IMR-90 (cell line): ENCODE measurements around the gene SOX8. TPM values are rescaled to one million over a fixed set of nuclear protein-coding genes. Genes with fewer than 3 reads are reported as not detected.

Experiments used
- ATAC-seq: fragments of 200-7000 bp; cut with Tn5 transposase; 2 replicates; pipeline ENCODE4 v1.9.1; 2020; ENCODE audit warnings: low read depth, mild to moderate bottlenecking, moderate library complexity
- BruUV-seq: library from RNA; stranded (reverse); fragments of 400-500 nt; replicated peaks from 2 replicates; lab custom pipeline; 2021; lab: Mats Ljungman, UMichigan
- CTCF ChIA-PET: fragments of 300-600 bp; formaldehyde crosslinking; extraction: SDS; loops from one replicate; lab custom pipeline; 2021; ENCODE audit warnings: antibody characterized with exemption; lab: Yijun Ruan, JAX
- POLR2A ChIA-PET: fragments of 300-600 bp; sonication (Branson Sonifier 250); formaldehyde crosslinking; loops from one replicate; lab custom pipeline; 2022; ENCODE audit warnings: antibody characterized with exemption; ENCODE audit not compliant: unreplicated experiment; lab: Charles Lee
- DNase-seq: peaks from one replicate; pipeline ENCODE4 v3.0.0; 2013
- H2AFZ ChIP-seq: replicated peaks from 2 replicates; pipeline ENCODE3; 2013; ENCODE audit warnings: low read length, mild to moderate bottlenecking; ENCODE audit not compliant: poor library complexity
- H2AK5ac ChIP-seq: 2 replicates; pipeline ENCODE4 v1.6.1; 2013; ENCODE audit warnings: low read depth, low read length, inconsistent platforms
- H2AK9ac ChIP-seq: replicated peaks from 2 replicates; pipeline ENCODE3; 2013; ENCODE audit warnings: mild to moderate bottlenecking, low read depth, low read length, moderate library complexity; ENCODE audit not compliant: poor library complexity
- H2BK120ac ChIP-seq: 2 replicates; pipeline ENCODE4 v1.6.1; 2013; ENCODE audit warnings: low read depth, low read length, inconsistent platforms
- H2BK15ac ChIP-seq: 3 replicates; pipeline ENCODE4 v1.6.1; 2013; ENCODE audit warnings: low read depth, low read length, inconsistent platforms
- H2BK20ac ChIP-seq: 2 replicates; pipeline ENCODE4 v1.6.1; 2013; ENCODE audit warnings: low read depth, mild to moderate bottlenecking, inconsistent platforms, low read length, moderate library complexity
- H2BK5ac ChIP-seq: 2 replicates; pipeline ENCODE4 v1.6.1; 2013; ENCODE audit warnings: mild to moderate bottlenecking, low read depth, low read length, inconsistent platforms; ENCODE audit not compliant: poor library complexity, severe bottlenecking
- H3K14ac ChIP-seq: replicated peaks from 2 replicates; pipeline ENCODE4 v1.6.1; 2013; ENCODE audit warnings: low read depth, low read length, inconsistent platforms
- H3K18ac ChIP-seq: 2 replicates; pipeline ENCODE4 v1.6.1; 2013; ENCODE audit warnings: low read depth, low read length, control low read depth
- H3K23ac ChIP-seq: 2 replicates; pipeline ENCODE4 v1.6.1; 2013; ENCODE audit warnings: low read depth, low read length, inconsistent platforms
- H3K27ac ChIP-seq: 2 replicates; pipeline ENCODE4 v1.5.1; 2013; ENCODE audit warnings: mild to moderate bottlenecking, control low read depth, low read length; ENCODE audit not compliant: insufficient read depth
- H3K27me3 ChIP-seq: 2 replicates; pipeline ENCODE4 v1.6.1; 2013; ENCODE audit warnings: low read length; ENCODE audit not compliant: control insufficient read depth, insufficient read depth
- H3K36me3 ChIP-seq: 2 replicates; pipeline ENCODE4 v1.6.1; 2013; ENCODE audit warnings: low read length, mixed read lengths; ENCODE audit not compliant: control insufficient read depth, insufficient read depth
- H3K4ac ChIP-seq: 2 replicates; pipeline ENCODE4 v1.6.1; 2013; ENCODE audit warnings: low read depth, low read length, inconsistent platforms
- H3K4me1 ChIP-seq: 2 replicates; pipeline ENCODE4 v1.6.1; 2013; ENCODE audit warnings: low read length, mixed read lengths; ENCODE audit not compliant: control insufficient read depth, insufficient read depth
- H3K4me2 ChIP-seq: 2 replicates; pipeline ENCODE4 v1.6.1; 2013; ENCODE audit warnings: low read depth, mild to moderate bottlenecking, control low read depth, low read length, moderate library complexity
- H3K4me3 ChIP-seq: 2 replicates; pipeline ENCODE4 v1.5.1; 2013; ENCODE audit warnings: low read depth, mild to moderate bottlenecking, control low read depth, low read length, moderate library complexity; ENCODE audit not compliant: insufficient read depth
- H3K56ac ChIP-seq: 2 replicates; pipeline ENCODE4 v1.6.1; 2013; ENCODE audit warnings: low read length, inconsistent platforms; ENCODE audit not compliant: insufficient read depth; ENCODE audit errors: extremely low read depth
- H3K79me1 ChIP-seq, 2 experiments: 2 replicates each; pipeline ENCODE4 v1.6.1; 2013; ENCODE audit warnings: low read length in 2 of 2, inconsistent platforms in 1 of 2, low read depth in 1 of 2
- H3K9ac ChIP-seq: 2 replicates; pipeline ENCODE4 v1.6.1; 2013; ENCODE audit warnings: low read depth, low read length, control low read depth
- H3K9me1 ChIP-seq: 2 replicates; pipeline ENCODE4 v1.6.1; 2013; ENCODE audit warnings: low read length, inconsistent platforms; ENCODE audit not compliant: insufficient read depth
- H3K9me3 ChIP-seq: 2 replicates; pipeline ENCODE4 v1.6.1; 2013; ENCODE audit warnings: low read length; ENCODE audit not compliant: control insufficient read depth, insufficient read depth
- H4K20me1 ChIP-seq: 2 replicates; pipeline ENCODE4 v1.6.1; 2013; ENCODE audit warnings: low read length, inconsistent platforms; ENCODE audit not compliant: insufficient read depth
- H4K5ac ChIP-seq: 2 replicates; pipeline ENCODE4 v1.6.1; 2013; ENCODE audit warnings: mild to moderate bottlenecking, low read depth, low read length, control low read depth
- H4K8ac ChIP-seq, 2 experiments: 2 replicates each; pipeline ENCODE4 v1.6.1; 2013; ENCODE audit warnings: low read depth in 2 of 2, low read length in 2 of 2, control low read depth in 1 of 2, inconsistent platforms in 1 of 2
- H4K91ac ChIP-seq: 2 replicates; pipeline ENCODE4 v1.6.1; 2013; ENCODE audit warnings: low read depth, low read length, inconsistent platforms; ENCODE audit not compliant: insufficient read depth
- BHLHE40 ChIP-seq: fragments of 150-350 bp; IDR thresholded peaks from 2 replicates; pipeline ENCODE4 v1.6.1; 2016; ENCODE audit warnings: mild to moderate bottlenecking, low read depth, low read length
- CEBPB ChIP-seq: IDR thresholded peaks from 2 replicates; pipeline ENCODE4 v1.6.1; 2012; ENCODE audit warnings: low read depth, low read length, improper control_type of control experiment
- CHD1 ChIP-seq: IDR thresholded peaks from 2 replicates; pipeline ENCODE4 v1.6.1; 2012; ENCODE audit warnings: low read depth, low read length, improper control_type of control experiment
- ELK1 ChIP-seq: fragments of 150-350 bp; IDR thresholded peaks from 2 replicates; pipeline ENCODE4 v1.6.1; 2016; ENCODE audit warnings: low read depth, mild to moderate bottlenecking, low read length, moderate library complexity, borderline replicate concordance
- FOS ChIP-seq: fragments of 150-350 bp; IDR thresholded peaks from 2 replicates; pipeline ENCODE4 v1.6.1; 2016; ENCODE audit warnings: low read depth, low read length
- MAFK ChIP-seq: IDR thresholded peaks from 2 replicates; pipeline ENCODE4 v1.6.1; 2012; ENCODE audit warnings: low read depth, low read length, improper control_type of control experiment
- MAZ ChIP-seq: IDR thresholded peaks from 2 replicates; pipeline ENCODE4 v1.6.1; 2012; ENCODE audit warnings: low read depth, mild to moderate bottlenecking, low read length, improper control_type of control experiment, moderate library complexity, borderline replicate concordance
- MXI1 ChIP-seq: IDR thresholded peaks from 2 replicates; pipeline ENCODE4 v1.6.1; 2012; ENCODE audit warnings: low read depth, mild to moderate bottlenecking, low read length, moderate library complexity, borderline replicate concordance
- NFE2L2 ChIP-seq: fragments of 150-350 bp; IDR thresholded peaks from 2 replicates; pipeline ENCODE4 v1.6.1; 2016; ENCODE audit warnings: low read depth, mild to moderate bottlenecking, low read length
- POLR2A ChIP-seq: IDR thresholded peaks from 2 replicates; pipeline ENCODE4 v1.6.1; 2012; ENCODE audit warnings: mild to moderate bottlenecking, low read depth, low read length
- RCOR1 ChIP-seq: IDR thresholded peaks from 2 replicates; pipeline ENCODE4 v1.6.1; 2012; ENCODE audit warnings: mild to moderate bottlenecking, low read length, improper control_type of control experiment; ENCODE audit not compliant: insufficient replicate concordance
- RFX5 ChIP-seq: IDR thresholded peaks from 2 replicates; pipeline ENCODE4 v1.8.0; 2012; ENCODE audit warnings: low read depth, mild to moderate bottlenecking, low read length, moderate library complexity
- SMC3 ChIP-seq: fragments of 150-350 bp; IDR thresholded peaks from 2 replicates; pipeline ENCODE4 v1.6.1; 2016; ENCODE audit warnings: low read depth, mild to moderate bottlenecking, antibody characterized with exemption, low read length, moderate library complexity
- WGBS, 2 experiments: methylation state at CpG; one replicate each; pipeline versions ENCODE4 v1.1.5 to v1.1.7; 2013; ENCODE audit warnings: missing lambda C conversion rate in 2 of 2; ENCODE audit not compliant: insufficient read length in 1 of 2; ENCODE audit errors: extremely low coverage in 2 of 2; 5-methylcytosine and 5-hydroxymethylcytosine counted together
- dilution Hi-C: fragments of 300-500 bp; cut with HindIII; formaldehyde crosslinking; loops from one replicate; pipeline ENCODE4 v1.14.3; 2018; ENCODE audit warnings: low sequenced_read_pairs; ENCODE audit not compliant: unreplicated experiment
- in situ Hi-C: fragments of 300-500 bp; cut with MboI; formaldehyde crosslinking; loops from 3 replicates; pipeline ENCODE4 v1.14.3; 2019; ENCODE audit warnings: low sequenced_read_pairs, inconsistent platforms, mixed read lengths
- intact Hi-C: fragments of 100-400 bp; cut with micrococcal nuclease; formaldehyde crosslinking; loops from 2 replicates; pipeline ENCODE4 v1.10.0; 2022
- polyA plus RNA-seq, 3 experiments: library from polyadenylated mRNA; depleted of rRNA; stranded (reverse); fragments of >200 nt; gene quantifications; 2 replicates each; pipeline ENCODE4 v1.2.3, GENCODE V29; 2012; ENCODE audit warnings: low replicate concordance in 1 of 3
- total RNA-seq: library from RNA; depleted of rRNA; stranded (reverse); fragments of >200 nt; gene quantifications from 2 replicates; pipeline ENCODE4 v1.2.3, GENCODE V29; 2012
- TF ChIP-seq, protein P1 (sequence below): fragments of 150-350 bp; IDR thresholded peaks from 2 replicates; pipeline ENCODE4 v1.6.1; 2017; ENCODE audit warnings: mild to moderate bottlenecking, antibody characterized with exemption, low read length, low read depth
- TF ChIP-seq, protein P2 (sequence below): conservative IDR thresholded peaks from 2 replicates; pipeline ENCODE4 v1.5.1; 2012; ENCODE audit warnings: mild to moderate bottlenecking, low read depth, low read length, improper control_type of control experiment

SOX8 gene
- total and polyA plus RNA-seq, 2 of the 4 experiments (the other 2 are of a cell fraction), result under 0.01 to 0.26 TPM

GRCh38 chr16:1036166-1036565 is 54.6 kb downstream of the SOX8 start:
- ChIA-PET POLR2A (no interaction called here), CTCF (no interaction called here)
- Histone ChIP-seq H3K27me3 (peaks cover 19% of the 10 kb centered on the region), H3K56ac (no peak overlapping the region), H2BK20ac (no peak overlapping the region), H4K20me1 (no peaks in the 10 kb centered on the region), H3K4me3 (no peak overlapping the region), H3K4ac (no peak overlapping the region), H3K4me2 (no peak overlapping the region), H2BK15ac (no peak overlapping the region), H2BK120ac (no peak overlapping the region), H3K9me1 (no peaks in the 10 kb centered on the region), H2AK9ac (no peak overlapping the region), H3K9ac (no peak overlapping the region), H3K79me1 (no peaks in the 10 kb centered on the region), H3K9me3 (no peaks in the 10 kb centered on the region; the same call in 1 of the 2 replicates), H3K14ac (no peak overlapping the region), H3K23ac (no peak overlapping the region), H2BK5ac (no peak overlapping the region), H4K91ac (no peak overlapping the region), H2AFZ (no peak overlapping the region), H4K5ac (no peak overlapping the region), H3K4me1 (no peaks in the 10 kb centered on the region), H4K8ac (no peak overlapping the region), H2AK5ac (no peak overlapping the region), H3K18ac (no peak overlapping the region), H3K36me3 (no peaks in the 10 kb centered on the region), H3K27ac (no peak overlapping the region)
- ATAC-seq (0 out of 2 replicates have a peak, but pooled peaks have one; percentile 14), DNase-seq (no peak)
- BruUV-seq, result no TSS peak
- WGBS, 2 experiments, result 71% methylated on average over 1 of the region's 15 CpGs; no CpG with 5 or more reads in 1 of the 2 experiments
- intact Hi-C loops (no loop called here), in situ Hi-C loops (no loop called here), dilution Hi-C loops (no loop called here)
- TF ChIP-seq, protein P1, sequence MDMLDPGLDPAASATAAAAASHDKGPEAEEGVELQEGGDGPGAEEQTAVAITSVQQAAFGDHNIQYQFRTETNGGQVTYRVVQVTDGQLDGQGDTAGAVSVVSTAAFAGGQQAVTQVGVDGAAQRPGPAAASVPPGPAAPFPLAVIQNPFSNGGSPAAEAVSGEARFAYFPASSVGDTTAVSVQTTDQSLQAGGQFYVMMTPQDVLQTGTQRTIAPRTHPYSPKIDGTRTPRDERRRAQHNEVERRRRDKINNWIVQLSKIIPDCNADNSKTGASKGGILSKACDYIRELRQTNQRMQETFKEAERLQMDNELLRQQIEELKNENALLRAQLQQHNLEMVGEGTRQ, result no peak
- TF ChIP-seq RFX5, result no peak
- TF ChIP-seq NFE2L2, result no peak
- TF ChIP-seq POLR2A, result no peak
- TF ChIP-seq, protein P2, sequence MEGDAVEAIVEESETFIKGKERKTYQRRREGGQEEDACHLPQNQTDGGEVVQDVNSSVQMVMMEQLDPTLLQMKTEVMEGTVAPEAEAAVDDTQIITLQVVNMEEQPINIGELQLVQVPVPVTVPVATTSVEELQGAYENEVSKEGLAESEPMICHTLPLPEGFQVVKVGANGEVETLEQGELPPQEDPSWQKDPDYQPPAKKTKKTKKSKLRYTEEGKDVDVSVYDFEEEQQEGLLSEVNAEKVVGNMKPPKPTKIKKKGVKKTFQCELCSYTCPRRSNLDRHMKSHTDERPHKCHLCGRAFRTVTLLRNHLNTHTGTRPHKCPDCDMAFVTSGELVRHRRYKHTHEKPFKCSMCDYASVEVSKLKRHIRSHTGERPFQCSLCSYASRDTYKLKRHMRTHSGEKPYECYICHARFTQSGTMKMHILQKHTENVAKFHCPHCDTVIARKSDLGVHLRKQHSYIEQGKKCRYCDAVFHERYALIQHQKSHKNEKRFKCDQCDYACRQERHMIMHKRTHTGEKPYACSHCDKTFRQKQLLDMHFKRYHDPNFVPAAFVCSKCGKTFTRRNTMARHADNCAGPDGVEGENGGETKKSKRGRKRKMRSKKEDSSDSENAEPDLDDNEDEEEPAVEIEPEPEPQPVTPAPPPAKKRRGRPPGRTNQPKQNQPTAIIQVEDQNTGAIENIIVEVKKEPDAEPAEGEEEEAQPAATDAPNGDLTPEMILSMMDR, result no peak
- TF ChIP-seq CHD1, result no peak
- TF ChIP-seq FOS, result no peak
- TF ChIP-seq CEBPB, result no peak
- TF ChIP-seq MXI1, result no peak
- no peak for TF ChIP-seq ELK1
- TF ChIP-seq BHLHE40, result no peak
- no peak for TF ChIP-seq RCOR1
- TF ChIP-seq MAFK, result no peak
- no peak for TF ChIP-seq MAZ
- no peak for TF ChIP-seq SMC3
